Endothelial cell (in vitro differentiated cells): ENCODE measurements around the gene TMEM14A. TPM values are rescaled to one million over a fixed set of nuclear protein-coding genes. Genes with fewer than 3 reads are reported as not detected.

ENCODE experiments used
- DNase-seq: peaks from one replicate; pipeline ENCODE4 v3.0.0; 2021; ENCODE audit warnings: low spot score
- H3K27ac Mint-ChIP-seq: one replicate; pipeline ENCODE4 v1.8.0; 2021; ENCODE audit warnings: mixed read lengths, inconsistent platforms; ENCODE audit not compliant: unreplicated experiment
- H3K27me3 Mint-ChIP-seq: one replicate; pipeline ENCODE4 v1.8.0; 2021; ENCODE audit warnings: mild to moderate bottlenecking, moderate library complexity, mixed read lengths, inconsistent platforms; ENCODE audit not compliant: unreplicated experiment
- H3K36me3 Mint-ChIP-seq: one replicate; pipeline ENCODE4 v1.8.0; 2021; ENCODE audit warnings: mild to moderate bottlenecking, low read depth, mixed read lengths, inconsistent platforms; ENCODE audit not compliant: unreplicated experiment
- H3K4me1 Mint-ChIP-seq: one replicate; pipeline ENCODE4 v1.8.0; 2021; ENCODE audit warnings: mild to moderate bottlenecking, mixed read lengths, inconsistent platforms; ENCODE audit not compliant: unreplicated experiment
- H3K4me3 Mint-ChIP-seq: one replicate; pipeline ENCODE4 v1.8.0; 2021; ENCODE audit warnings: mild to moderate bottlenecking, mixed read lengths, inconsistent platforms; ENCODE audit not compliant: unreplicated experiment
- H3K9me3 Mint-ChIP-seq: one replicate; pipeline ENCODE4 v1.8.0; 2021; ENCODE audit warnings: mixed read lengths, inconsistent platforms; ENCODE audit not compliant: unreplicated experiment
- total RNA-seq: library from RNA; stranded (reverse); fragmentation: NEBNext Ultra II Directional; extraction: Animal tissue kit (Norgen Biotek cat#: 25700); gene quantifications from one replicate; pipeline ENCODE4 v1.2.1, GENCODE V29; 2021; ENCODE audit not compliant: unreplicated experiment
- TF ChIP-seq, protein P1 (sequence below): fragments of 200-600 bp; sonication (generic); IDR thresholded peaks from one replicate; pipeline ENCODE4 v1.5.0; 2021; ENCODE audit warnings: antibody characterized with exemption; ENCODE audit not compliant: unreplicated experiment

TMEM14A gene
- total RNA-seq, 1 donor from 2014 or later: 15.2 TPM

DNA sequence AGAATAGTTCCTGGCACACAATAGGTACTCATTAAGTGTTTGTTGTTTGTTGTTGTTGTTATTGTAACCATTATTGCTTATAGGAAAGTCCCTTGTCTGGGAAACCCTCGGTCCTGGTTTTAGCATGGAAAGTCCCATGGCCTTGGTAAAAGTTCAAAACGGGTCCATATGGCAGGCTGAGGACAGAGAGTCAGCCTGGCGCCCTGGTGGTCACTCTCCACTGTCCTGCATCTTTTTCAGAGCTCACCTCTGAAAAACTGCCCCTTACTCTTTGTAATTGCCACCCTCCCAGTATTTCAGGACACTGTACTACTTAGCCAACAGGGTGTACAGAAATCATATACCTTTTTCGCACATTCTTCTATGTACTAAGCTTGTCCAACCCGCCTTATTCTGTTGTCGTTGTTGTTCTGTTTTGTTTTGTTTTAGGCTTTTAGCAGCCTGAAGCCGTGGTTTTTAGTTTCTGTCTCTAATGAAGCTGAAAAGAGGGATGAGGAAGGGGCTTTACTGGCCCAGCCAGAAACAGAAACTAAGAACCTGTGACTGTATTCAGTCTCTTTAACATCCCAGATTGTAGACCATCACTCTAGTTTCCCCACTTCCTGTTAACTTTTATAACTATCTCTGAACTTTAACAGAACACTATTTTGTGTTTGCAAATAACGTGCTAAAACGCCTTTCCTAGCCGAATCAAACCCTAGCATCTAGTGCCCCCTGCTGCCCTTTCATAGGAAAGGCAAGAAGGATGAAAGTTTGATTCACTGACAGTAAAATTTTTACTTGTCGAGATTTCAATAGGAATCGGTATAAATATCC lies 7.6 kb upstream of the TMEM14A start:
- Mint-ChIP-seq H3K36me3 (no peaks in the 10 kb centered on the region), H3K9me3 (no peaks in the 10 kb centered on the region), H3K4me1 (peaks cover 3% of the 10 kb centered on the region), H3K27ac (no peak overlapping the region), H3K27me3 (no peaks in the 10 kb centered on the region), H3K4me3 (no peak overlapping the region)
- TF ChIP-seq, protein P1, sequence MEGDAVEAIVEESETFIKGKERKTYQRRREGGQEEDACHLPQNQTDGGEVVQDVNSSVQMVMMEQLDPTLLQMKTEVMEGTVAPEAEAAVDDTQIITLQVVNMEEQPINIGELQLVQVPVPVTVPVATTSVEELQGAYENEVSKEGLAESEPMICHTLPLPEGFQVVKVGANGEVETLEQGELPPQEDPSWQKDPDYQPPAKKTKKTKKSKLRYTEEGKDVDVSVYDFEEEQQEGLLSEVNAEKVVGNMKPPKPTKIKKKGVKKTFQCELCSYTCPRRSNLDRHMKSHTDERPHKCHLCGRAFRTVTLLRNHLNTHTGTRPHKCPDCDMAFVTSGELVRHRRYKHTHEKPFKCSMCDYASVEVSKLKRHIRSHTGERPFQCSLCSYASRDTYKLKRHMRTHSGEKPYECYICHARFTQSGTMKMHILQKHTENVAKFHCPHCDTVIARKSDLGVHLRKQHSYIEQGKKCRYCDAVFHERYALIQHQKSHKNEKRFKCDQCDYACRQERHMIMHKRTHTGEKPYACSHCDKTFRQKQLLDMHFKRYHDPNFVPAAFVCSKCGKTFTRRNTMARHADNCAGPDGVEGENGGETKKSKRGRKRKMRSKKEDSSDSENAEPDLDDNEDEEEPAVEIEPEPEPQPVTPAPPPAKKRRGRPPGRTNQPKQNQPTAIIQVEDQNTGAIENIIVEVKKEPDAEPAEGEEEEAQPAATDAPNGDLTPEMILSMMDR: peak; percentile 90
- peak; percentile 41 for DNase-seq

DNA sequence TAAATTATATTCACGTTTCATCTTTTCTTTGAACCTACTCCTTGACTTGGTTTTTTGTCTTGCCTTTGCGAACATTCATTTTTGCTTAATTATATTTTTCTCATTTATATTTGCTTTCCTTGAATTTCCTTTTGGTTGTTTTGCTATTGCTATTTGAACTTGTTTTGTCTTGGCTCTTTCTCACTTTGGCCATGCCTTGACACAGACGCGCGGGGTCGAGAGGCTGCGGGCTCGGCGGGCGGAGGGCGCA lies 7.1 kb upstream of the TMEM14A start:
- Mint-ChIP-seq H3K9me3 (no peaks in the 10 kb centered on the region), H3K4me1 (peaks cover 3% of the 10 kb centered on the region)

DNA sequence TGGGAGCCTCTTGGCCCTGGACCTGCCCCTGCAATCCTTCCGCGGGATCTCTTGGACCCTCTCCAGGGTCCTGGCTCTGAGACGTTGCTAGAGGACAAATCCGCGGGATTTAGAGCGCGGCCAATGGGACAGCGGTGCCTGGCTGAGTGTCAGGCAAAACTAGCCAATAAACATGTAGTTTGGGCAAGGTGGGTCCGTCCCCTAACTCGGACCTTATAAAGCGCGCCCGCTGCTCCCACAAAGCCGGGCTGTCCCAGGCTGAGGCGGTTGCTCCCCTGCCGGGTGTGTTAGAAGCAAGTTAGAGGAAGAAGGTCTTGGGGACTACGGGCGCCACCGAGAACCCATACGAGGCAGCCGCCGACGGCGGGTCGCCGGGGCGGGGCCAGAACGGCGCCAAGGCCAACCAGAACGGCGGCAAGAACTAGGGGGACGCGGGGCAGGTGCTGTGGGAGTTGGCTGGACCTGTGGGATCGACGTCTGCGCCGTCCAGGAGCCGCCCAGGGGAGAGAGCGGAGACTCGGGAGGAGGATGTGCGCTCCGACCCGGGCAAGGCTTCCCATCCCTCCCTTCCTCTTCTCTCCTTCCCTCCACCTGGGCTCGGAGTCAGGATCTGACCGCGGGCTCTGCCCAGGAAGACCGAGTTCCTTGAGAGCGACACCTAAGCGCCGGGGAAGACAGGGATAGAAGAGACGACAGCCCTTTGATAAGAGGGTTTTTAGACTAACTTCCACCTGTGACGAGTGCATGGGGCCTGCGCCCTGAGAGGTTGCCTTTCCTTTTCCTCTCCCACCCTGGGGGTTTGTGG lies 6.5 kb upstream of the TMEM14A start:
- H3K4me3 Mint-ChIP-seq: no peak overlapping the region
- DNase-seq: peak; percentile 85
- H3K27ac Mint-ChIP-seq: no peak overlapping the region
- no peaks in the 10 kb centered on the region for H3K9me3 Mint-ChIP-seq
- H3K27me3 Mint-ChIP-seq: no peaks in the 10 kb centered on the region
- H3K4me1 Mint-ChIP-seq: peaks cover 3% of the 10 kb centered on the region
- H3K36me3 Mint-ChIP-seq: no peaks in the 10 kb centered on the region
- TF ChIP-seq, protein P1: no peak

More for the DNA sequence above, 7.1 kb upstream of the TMEM14A start:
- no peak for DNase-seq
- H3K27ac Mint-ChIP-seq: no peak overlapping the region
- no peaks in the 10 kb centered on the region for H3K36me3 Mint-ChIP-seq
- no peaks in the 10 kb centered on the region for H3K27me3 Mint-ChIP-seq
- no peak overlapping the region for H3K4me3 Mint-ChIP-seq
- TF ChIP-seq, protein P1: no peak

- peaks cover 3% of the 10 kb centered on the region for H3K4me1 Mint-ChIP-seq
- TF ChIP-seq, protein P1: no peak
- H3K36me3 Mint-ChIP-seq: no peaks in the 10 kb centered on the region
- H3K27me3 Mint-ChIP-seq: no peaks in the 10 kb centered on the region
- H3K27ac Mint-ChIP-seq: no peak overlapping the region
- H3K9me3 Mint-ChIP-seq: no peaks in the 10 kb centered on the region
- H3K4me3 Mint-ChIP-seq: no peak overlapping the region
- no peak for DNase-seq
These were observed 5.8 kb upstream of the TMEM14A start for GRCh38 chr6:52664991-52665686.
